Memory B cell (primary cell): ENCODE results near the gene BTBD17.

Experiments
- ATAC-seq: fragments of 150-1000 bp; cut with Tn5 transposase; 2 replicates; pipeline ENCODE4 v1.10.0; 2021; ENCODE audit warnings: low read depth, mild to moderate bottlenecking, moderate library complexity
- DNase-seq, 2 donors: peaks; one replicate each; pipeline ENCODE4 v3.0.0; 2022; ENCODE audit warnings: low spot score in 2 of 2
- H3K27ac Mint-ChIP-seq: one replicate; pipeline ENCODE4 v1.8.0; 2022; ENCODE audit warnings: mild to moderate bottlenecking, moderate library complexity, mixed read lengths
- H3K27me3 Mint-ChIP-seq: one replicate; pipeline ENCODE4 v1.8.0; 2022; ENCODE audit warnings: mixed read lengths
- H3K36me3 Mint-ChIP-seq: one replicate; pipeline ENCODE4 v1.8.0; 2022; ENCODE audit warnings: mild to moderate bottlenecking, mixed read lengths
- H3K4me1 Mint-ChIP-seq: one replicate; pipeline ENCODE4 v1.8.0; 2022; ENCODE audit warnings: mixed read lengths
- H3K4me3 Mint-ChIP-seq: one replicate; pipeline ENCODE4 v1.8.0; 2022; ENCODE audit warnings: mild to moderate bottlenecking, moderate library complexity, mixed read lengths
- H3K9me3 Mint-ChIP-seq: one replicate; pipeline ENCODE4 v1.8.0; 2022; ENCODE audit warnings: mixed read lengths

The BTBD17 gene

DNA sequence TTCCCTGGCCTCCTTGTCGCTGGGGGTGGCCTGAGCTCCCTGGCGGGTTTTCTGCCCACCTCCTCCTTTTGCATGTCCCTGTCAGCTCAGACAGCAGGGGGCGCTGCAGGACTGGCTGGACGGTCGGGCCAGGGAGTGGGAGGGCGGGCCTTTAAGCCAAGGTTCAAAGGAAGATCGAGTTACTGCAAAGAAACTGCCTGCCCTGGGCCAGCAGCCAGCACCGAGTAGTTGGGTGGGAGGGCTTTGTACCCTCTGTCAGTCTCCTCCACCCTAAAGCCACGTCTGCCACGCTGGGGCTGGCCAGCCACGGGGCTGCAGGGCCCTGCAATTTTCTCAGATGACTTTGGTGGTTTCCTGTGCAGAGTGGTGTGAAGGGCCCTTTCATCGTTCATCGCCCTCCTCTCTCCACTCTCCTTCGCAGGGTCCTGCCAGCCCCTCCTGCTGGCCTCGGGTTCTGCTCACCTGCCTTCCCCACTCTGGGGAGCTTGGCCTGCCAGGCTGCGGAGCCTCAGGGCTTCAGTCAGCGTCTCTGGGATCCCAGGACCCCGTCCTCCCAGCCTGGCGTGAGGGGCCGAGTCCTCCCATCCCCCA lies 17.9 kb upstream of the BTBD17 start:
- Mint-ChIP-seq H3K9me3 (no peaks in the 10 kb centered on the region), H3K4me1 (no peaks in the 10 kb centered on the region), H3K36me3 (no peaks in the 10 kb centered on the region), H3K4me3 (no peak overlapping the region), H3K27me3 (peaks cover 10% of the 10 kb centered on the region), H3K27ac (no peak overlapping the region)
- ATAC-seq (peak; percentile 94), DNase-seq (peak; percentile 90 to 93)

DNA sequence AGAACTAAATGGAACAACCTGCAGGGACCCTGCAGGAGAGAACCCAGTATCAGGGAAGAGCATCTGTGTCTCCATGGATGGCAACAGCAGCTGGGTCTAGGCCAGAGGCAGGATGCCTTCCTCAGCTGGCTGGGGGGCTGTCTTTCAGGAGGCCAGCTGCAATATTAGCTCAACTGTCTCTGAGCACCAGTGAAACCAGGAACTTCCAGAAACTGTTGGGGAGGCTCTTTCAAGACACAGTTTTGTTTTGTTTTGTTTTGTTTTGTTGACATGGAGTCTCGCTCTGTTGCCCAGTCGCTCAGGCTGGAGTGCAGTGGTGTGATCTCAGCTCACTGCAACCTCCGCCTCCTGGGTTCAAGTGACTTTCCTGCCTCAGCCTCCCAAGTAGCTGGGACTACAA lies 13.2 kb upstream of the BTBD17 start:
- H3K4me3 Mint-ChIP-seq = no peak overlapping the region
- H3K4me1 Mint-ChIP-seq = no peaks in the 10 kb centered on the region
- no peak overlapping the region for H3K27ac Mint-ChIP-seq
- peaks cover 6% of the 10 kb centered on the region for H3K27me3 Mint-ChIP-seq
- H3K9me3 Mint-ChIP-seq = no peaks in the 10 kb centered on the region
- H3K36me3 Mint-ChIP-seq = no peaks in the 10 kb centered on the region
- ATAC-seq (no peak), DNase-seq (no peak)

DNA sequence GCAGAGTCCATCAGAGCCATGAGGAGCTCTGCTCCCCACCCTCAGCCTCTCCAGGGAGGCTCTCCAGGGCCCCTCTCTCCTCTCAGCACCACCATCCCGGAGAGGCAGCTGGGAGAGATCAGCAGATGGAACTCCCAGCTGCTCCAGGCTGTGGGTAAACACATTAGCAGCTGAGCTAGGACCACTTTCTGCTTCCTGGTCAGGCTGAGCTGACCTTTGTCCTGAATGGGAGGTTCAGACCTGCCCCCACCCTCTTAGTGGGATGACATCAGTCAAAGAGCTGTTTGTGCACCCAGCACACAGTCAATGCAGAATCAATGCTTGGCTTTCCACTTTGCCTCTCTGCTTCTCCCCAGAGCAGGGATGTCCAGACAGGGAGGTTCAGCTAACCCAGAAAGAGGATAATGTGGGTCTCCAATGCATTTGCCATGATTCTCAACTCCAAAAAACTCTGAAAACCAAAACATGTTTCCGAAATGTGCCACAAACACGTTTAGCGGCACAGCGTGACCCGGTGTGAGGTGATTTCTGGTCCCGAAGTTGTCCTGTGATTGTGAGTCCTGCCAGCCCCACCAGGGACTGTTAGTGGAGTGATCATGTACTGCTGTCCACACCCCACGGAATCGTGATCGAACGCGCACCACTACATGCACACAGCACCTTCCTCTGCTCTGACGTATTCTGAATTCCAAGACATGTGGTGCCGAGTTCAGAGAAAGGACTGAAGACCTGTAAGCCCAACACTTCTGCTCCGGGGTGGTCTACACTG lies 12.4 kb upstream of the BTBD17 start:
- Mint-ChIP-seq H3K4me1 (peaks cover 5% of the 10 kb centered on the region), H3K4me3 (no peak overlapping the region), H3K36me3 (no peaks in the 10 kb centered on the region), H3K9me3 (no peaks in the 10 kb centered on the region), H3K27ac (no peak overlapping the region), H3K27me3 (peaks cover 11% of the 10 kb centered on the region)
- ATAC-seq (no peak), DNase-seq (no peak)

DNA sequence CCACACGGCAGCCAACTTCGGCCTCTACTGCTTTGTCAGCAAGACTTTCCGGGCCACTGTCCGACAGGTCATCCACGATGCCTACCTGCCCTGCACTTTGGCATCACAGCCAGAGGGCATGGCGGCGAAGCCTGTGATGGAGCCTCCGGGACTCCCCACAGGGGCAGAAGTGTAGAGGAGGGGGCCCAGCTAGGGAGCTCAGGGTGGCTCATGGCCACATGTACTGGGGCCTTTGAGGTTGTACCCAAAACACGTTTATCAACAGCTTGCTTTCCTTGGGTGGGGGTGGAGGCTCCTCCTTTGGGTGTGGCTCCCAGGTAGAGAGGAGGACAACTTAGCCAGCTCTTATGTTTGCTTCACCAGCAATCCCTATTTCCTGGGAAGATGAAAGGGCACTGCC lies 10.8 kb upstream of the BTBD17 start:
- Mint-ChIP-seq H3K27me3 (peaks cover 11% of the 10 kb centered on the region), H3K9me3 (no peaks in the 10 kb centered on the region), H3K4me3 (no peak overlapping the region), H3K4me1 (peaks cover 7% of the 10 kb centered on the region), H3K27ac (no peak overlapping the region), H3K36me3 (no peaks in the 10 kb centered on the region)
- ATAC-seq (no peak), DNase-seq (no peak)

DNA sequence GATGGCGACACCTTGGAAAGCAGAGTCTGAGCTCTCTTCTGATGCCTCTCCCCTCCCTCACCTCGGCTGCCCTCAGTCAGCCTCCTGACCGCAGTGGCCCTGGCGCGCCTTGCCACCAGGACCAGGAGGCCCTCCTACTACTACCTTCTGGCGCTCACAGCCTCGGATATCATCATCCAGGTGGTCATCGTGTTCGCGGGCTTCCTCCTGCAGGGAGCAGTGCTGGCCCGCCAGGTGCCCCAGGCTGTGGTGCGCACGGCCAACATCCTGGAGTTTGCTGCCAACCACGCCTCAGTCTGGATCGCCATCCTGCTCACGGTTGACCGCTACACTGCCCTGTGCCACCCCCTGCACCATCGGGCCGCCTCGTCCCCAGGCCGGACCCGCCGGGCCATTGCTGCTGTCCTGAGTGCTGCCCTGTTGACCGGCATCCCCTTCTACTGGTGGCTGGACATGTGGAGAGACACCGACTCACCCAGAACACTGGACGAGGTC lies 10.0 kb upstream of the BTBD17 start:
- DNase-seq = no peak
- peaks cover 7% of the 10 kb centered on the region for H3K4me1 Mint-ChIP-seq
- H3K9me3 Mint-ChIP-seq = no peaks in the 10 kb centered on the region
- H3K36me3 Mint-ChIP-seq = no peaks in the 10 kb centered on the region
- H3K4me3 Mint-ChIP-seq = no peak overlapping the region
- H3K27ac Mint-ChIP-seq = no peak overlapping the region
- H3K27me3 Mint-ChIP-seq = peaks cover 15% of the 10 kb centered on the region
- ATAC-seq = no peak

DNA sequence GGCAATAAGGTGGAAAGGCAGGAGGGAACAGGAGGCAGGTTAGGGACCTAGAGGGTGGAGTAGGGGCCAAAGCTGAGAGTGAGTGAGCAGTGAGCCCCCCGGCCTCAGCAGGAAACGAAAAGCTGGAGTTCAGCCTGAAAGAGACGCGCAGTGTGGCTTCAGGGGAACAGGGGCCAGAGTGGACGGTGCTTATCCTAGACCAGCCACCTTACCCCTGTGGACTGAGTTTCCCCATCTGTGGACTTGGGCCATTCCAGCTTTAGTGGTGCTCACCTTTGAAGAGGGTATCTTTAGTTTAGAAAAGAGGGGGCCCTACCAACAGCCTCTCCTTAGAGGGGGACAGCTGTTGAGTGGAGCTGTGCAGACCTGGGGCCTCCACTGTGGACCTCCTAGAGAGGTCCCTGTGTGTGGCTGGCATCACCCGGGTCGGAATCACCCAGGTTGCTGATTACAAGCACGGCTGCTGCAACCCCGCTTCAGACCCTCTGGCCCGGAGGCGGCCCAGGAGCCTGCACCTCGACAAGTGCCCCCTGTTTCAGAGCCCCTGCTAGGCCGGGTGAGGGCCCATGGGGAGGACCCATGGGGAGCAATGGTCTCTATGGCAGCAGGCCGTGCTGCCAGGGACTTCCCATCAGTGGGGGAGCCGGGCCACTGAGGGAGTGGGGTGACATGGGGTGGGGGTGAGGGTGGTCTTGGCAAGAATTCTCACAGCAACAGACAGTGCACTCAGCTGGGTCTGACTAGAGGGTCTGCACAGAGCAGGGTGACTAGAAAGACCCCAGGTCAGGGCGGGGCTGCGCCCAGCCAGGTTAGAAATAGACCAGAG lies 8.2 kb upstream of the BTBD17 start:
- no peak overlapping the region for H3K4me3 Mint-ChIP-seq
- peaks cover 16% of the 10 kb centered on the region for H3K27me3 Mint-ChIP-seq
- H3K4me1 Mint-ChIP-seq = peaks cover 7% of the 10 kb centered on the region
- DNase-seq = no peak
- no peak overlapping the region for H3K27ac Mint-ChIP-seq
- H3K9me3 Mint-ChIP-seq = no peaks in the 10 kb centered on the region
- ATAC-seq = no peak
- H3K36me3 Mint-ChIP-seq = no peaks in the 10 kb centered on the region

DNA sequence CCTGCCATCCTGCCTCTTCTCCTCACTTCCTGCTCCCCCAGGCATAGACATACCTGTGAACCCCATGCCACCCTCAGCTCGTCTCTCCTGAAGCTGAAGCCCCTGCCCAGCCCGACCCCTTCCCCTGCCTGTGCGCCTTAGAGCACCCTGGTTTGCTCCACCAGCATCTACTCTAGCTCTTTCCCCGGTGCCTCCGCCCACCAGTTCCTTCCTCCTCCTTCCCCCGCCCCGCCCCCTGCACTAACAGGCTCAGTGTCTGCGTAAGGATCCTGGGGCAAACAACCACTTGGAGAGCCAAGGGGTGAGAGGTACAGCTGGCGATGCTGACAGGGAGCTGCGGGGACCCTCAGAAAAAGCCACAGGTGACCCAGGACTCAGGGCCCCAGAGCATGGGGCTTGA lies 7.6 kb upstream of the BTBD17 start:
- H3K27ac Mint-ChIP-seq = no peak overlapping the region
- no peak for DNase-seq
- H3K4me3 Mint-ChIP-seq = peak overlapping the region; percentile 45

DNA sequence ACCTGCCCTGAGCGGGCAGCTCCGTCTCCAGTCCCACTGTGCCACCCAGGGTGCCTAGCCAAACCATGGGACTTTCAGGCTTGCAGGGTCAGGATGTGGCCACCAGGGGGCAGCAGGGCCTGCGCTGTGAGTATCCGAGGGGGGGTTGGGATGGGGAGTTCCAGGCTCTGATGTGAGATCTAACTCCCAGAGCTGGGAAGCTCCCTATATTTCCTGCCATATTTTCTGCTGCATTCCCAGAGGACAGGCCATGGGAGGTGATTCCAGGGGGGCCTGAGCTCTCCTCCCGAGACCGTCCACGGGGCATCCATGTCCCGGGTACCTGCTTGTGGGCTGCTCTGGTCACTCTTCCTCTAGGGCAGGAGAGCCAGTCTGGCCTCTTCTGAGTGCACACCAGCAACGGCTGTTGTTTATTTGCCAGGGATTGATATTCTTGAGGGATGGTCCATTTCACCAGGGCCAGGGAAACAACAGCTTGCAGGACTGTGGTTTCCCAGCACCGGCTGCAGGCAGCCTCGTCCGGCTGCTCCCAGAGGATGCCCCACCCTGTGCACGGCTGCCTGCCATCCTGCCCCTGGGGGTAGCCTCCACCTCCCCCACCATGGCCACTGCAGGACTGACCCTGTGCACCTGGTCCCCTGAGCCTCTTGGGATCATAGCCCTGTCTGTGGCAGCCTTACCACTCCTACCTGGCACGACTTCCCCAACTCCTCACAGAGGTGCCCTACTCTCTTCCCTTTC lies 6.8 kb upstream of the BTBD17 start:
- H3K27me3 Mint-ChIP-seq = peaks cover 18% of the 10 kb centered on the region

More for the DNA sequence above, 7.6 kb upstream of the BTBD17 start:
- ATAC-seq = peak; percentile 72
- H3K36me3 Mint-ChIP-seq = no peaks in the 10 kb centered on the region
- peaks cover 7% of the 10 kb centered on the region for H3K4me1 Mint-ChIP-seq
- H3K9me3 Mint-ChIP-seq = no peaks in the 10 kb centered on the region
- H3K27me3 Mint-ChIP-seq = peaks cover 18% of the 10 kb centered on the region

DNA sequence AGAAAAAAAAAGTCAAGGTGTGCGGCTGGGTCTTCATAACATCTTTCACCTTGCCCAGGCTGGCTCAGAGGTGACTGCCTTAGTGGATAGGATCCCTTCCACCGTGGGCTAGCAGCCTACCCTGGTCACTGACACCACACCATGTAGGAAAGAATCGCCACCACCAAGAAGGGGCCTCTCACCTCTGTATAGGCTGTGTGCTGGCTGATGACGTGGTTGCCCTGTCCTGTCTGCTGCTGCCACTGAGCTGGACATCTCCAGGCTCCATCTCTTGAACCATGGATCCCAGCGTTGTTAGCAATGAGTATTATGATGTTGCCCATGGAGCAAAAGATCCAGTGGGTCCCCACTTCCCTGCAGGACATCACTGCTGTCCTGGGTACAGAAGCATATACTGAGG lies 5.5 kb upstream of the BTBD17 start, which contains the start of gene GPR142:
Gene GPR142 (plus strand): TSS at position 301 of the 400 bp plus-strand sequence. CDS start 2,035 bp downstream, outside the sequence.
- H3K36me3 Mint-ChIP-seq = no peaks in the 10 kb centered on the region
- H3K27me3 Mint-ChIP-seq = peaks cover 14% of the 10 kb centered on the region
- H3K4me1 Mint-ChIP-seq = peaks cover 7% of the 10 kb centered on the region
- H3K9me3 Mint-ChIP-seq = no peaks in the 10 kb centered on the region
- ATAC-seq (no peak), DNase-seq (no peak)
- no peak within 1 kb of the TSS for H3K4me3 Mint-ChIP-seq
- H3K27ac Mint-ChIP-seq = no peak within 1 kb of the TSS

More for the DNA sequence above, 6.8 kb upstream of the BTBD17 start:
- H3K9me3 Mint-ChIP-seq = no peaks in the 10 kb centered on the region
- H3K27ac Mint-ChIP-seq = no peak overlapping the region
- DNase-seq (peak; percentile 69 to 77), ATAC-seq (peak; percentile 81)
- peaks cover 7% of the 10 kb centered on the region for H3K4me1 Mint-ChIP-seq
- H3K36me3 Mint-ChIP-seq = no peaks in the 10 kb centered on the region
- peak overlapping the region; percentile 45 for H3K4me3 Mint-ChIP-seq

DNA sequence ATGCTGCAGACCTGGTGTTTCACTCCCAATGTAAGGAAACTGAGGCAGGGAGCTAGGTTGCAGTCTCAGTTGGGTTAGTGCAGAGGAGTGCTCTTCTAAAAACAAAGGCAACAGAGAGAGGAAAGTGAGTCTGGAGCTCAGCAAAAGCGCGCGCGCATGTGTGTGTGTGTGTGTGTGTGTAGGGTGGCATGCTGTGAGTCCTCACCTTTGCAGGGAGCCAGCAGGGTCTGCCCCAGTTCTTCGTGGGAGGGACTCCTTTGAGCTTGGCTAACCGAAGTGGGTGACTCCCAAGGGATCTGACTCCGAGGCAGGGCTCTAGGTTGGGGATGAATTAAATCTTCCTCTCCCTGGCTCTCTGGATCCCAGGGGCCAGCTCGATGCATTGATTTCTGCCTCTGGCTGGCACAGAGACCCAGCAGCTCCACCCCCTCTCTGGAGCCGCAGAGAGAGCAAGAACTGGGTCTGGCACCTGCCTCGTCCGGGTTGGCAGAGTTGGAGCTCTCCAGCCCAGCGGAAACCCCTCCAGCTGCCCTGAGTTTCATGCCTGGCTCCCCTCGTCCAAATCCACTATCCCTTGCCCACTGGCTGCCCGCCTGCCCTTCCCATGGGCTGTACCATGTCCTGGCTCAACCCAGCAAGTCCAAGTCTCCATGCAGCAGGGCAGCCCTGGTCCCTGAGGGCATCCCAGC lies 1.3 kb upstream of the BTBD17 start:
- no peak for ATAC-seq
- H3K27ac Mint-ChIP-seq = no peak overlapping the region
- H3K4me1 Mint-ChIP-seq = no peaks in the 10 kb centered on the region
- no peaks in the 10 kb centered on the region for H3K9me3 Mint-ChIP-seq
- H3K27me3 Mint-ChIP-seq = peaks cover 20% of the 10 kb centered on the region
- no peak for DNase-seq
- H3K36me3 Mint-ChIP-seq = no peaks in the 10 kb centered on the region
- no peak overlapping the region for H3K4me3 Mint-ChIP-seq

DNA sequence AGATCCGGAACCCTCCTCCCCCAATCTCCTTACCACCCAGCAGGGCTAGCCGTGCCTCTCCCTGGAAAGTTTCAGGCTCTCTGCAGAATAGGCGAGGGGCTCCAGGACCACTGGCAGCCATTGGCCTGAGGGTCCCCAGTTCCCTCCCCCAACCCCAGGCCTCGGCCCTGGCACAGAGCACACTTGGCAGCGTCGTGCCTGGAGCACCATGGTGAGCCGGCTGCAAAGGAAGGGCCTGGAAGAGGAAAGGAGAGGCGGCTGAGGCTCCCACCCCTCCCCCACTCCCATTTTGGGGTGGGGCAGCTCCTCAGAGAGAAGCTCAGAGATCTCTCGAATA lies 369 bp upstream of the BTBD17 start:
- Mint-ChIP-seq H3K36me3 (no peaks in the 10 kb centered on the region), H3K27me3 (peaks cover 18% of the 10 kb centered on the region), H3K9me3 (no peaks in the 10 kb centered on the region), H3K27ac (no peak overlapping the region), H3K4me1 (no peaks in the 10 kb centered on the region), H3K4me3 (no peak overlapping the region)
- no peak for DNase-seq
- ATAC-seq = no peak

DNA sequence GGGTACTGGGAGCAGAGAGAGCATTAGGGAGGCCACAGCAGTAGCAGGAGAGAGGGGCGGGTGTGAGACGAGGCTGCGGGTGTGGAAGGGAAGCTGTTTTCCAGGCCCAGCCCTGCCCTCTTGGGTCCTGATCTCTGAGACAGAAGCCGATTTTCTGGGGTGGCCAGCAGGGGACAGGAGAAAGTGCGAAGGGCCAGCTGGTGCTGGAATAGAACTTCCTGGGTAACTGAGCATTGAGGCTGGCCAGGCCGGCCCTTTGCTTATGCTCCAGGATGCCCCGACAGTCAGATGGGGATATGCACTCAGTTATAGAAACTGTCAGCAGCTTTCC lies 804 bp downstream of the BTBD17 start:
- H3K27me3 Mint-ChIP-seq = peaks cover 17% of the 10 kb centered on the region
- no peaks in the 10 kb centered on the region for H3K9me3 Mint-ChIP-seq
- no peaks in the 10 kb centered on the region for H3K36me3 Mint-ChIP-seq
- H3K4me3 Mint-ChIP-seq = no peak overlapping the region
- no peaks in the 10 kb centered on the region for H3K4me1 Mint-ChIP-seq
- ATAC-seq = no peak
- no peak for DNase-seq
- no peak overlapping the region for H3K27ac Mint-ChIP-seq

DNA sequence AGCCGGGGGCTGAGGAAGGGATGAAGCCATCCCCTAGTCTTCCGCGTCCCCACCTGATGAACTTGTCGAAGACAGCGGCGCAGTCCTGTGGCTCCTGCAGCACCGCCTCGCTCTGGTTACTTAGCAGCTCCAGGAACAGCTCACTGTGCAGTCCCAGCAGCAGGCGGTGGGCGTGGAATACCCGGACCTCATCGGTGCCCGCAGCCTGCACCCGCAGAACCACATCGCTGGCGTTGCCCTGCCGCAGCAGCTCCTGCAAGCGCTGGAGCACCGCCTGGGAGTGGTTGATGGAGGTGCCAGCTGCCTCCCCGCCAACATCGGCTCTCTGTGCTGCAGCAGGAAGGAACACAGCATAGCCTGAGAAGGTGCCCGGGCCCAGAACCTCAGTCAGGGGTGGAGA lies 1.8 kb downstream of the BTBD17 start:
- Mint-ChIP-seq H3K27me3 (peaks cover 20% of the 10 kb centered on the region), H3K4me3 (no peak overlapping the region), H3K9me3 (no peaks in the 10 kb centered on the region), H3K27ac (no peak overlapping the region), H3K36me3 (no peaks in the 10 kb centered on the region), H3K4me1 (no peaks in the 10 kb centered on the region)
- ATAC-seq = no peak
- DNase-seq = no peak
